GM21367 (cell line): ENCODE data around the gene RETREG1.
"Not testable (repeated sequence)": the region's sequence is repeated elsewhere in the genome, so short reads cannot be mapped to it uniquely, and the experiment has no call there.

ENCODE experiments used
- ATAC-seq: cut with Tn5 transposase; IDR thresholded peaks from one replicate; pipeline ENCODE4 v1.9.1; 2021; ENCODE audit not compliant: unreplicated experiment

The RETREG1 gene

DNA sequence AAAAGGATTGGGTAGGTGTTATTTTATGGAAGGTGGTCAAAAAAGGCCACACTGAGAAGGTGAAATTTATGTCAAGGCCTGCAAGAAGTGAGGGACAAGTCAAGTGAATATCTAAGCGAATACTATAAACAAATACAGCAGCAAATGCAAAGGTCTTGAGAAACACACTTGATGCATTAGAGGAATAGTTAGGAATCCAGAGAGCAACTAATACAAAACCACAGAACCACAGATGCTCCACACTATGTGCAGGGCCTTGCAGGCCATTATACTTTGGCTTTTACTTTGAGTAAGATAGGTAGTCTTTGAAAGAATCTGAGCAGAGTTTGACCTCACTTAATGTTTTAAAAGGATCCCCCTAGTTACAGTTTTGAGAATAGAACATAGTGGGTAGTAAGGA is 155.8 kb downstream of the RETREG1 start:
- ATAC-seq, result no peak

DNA sequence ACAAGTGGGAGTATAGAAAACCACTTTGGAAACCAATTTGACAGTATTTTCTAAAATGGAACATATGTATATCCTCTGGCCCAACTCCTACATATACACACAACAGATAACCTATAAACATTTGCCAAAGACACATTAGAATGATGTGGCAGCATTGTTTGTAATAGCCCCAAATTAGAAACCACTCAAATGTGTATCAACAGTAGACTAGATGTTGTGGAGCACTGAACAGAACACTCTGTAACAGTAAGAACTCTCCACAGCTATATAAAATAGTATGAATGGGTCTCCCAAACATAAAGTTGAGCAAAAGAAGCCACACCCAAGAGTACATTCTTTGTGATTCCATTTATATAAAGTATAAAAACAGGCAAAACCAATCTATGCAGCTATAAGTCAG is 157.3 kb downstream of the RETREG1 start:
- no peak for ATAC-seq

DNA sequence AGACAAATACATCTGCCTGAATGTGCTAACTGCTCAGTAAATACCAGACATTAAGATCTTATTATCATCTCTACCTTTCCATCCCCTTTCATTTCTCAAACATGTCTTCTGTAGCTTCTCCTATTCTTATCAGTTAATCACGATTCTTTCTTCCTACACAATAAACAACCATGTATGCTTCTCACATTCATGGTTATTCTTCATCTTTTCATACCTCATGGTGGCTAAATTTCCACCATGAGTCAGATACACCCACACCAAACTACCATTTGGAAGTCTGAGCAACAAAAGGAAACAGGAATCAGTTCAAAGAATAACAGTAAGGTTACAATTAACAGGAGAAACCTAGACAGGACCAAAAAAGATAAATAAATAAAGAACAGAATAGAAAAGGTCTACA is 158.9 kb downstream of the RETREG1 start:
- ATAC-seq, result no peak

DNA sequence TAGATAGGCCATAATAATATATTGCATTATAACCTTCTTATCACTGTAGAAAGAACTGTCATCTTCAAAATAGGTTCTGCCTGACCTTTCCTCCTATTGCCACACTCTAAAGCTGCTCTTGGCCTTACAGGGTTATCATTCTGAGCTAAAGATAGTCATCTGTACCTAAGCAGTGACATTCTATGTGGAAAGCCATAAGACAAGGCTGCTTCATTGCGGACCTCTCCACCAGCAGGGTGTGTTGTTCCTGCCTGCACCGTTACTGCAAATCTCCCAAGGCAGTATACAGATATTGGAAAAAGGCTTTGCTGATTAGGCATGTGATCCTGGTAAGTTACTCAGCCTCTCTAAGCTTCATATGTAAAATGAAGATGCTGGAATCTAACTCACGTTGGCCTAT is 159.3 kb downstream of the RETREG1 start:
- ATAC-seq, result no peak

DNA sequence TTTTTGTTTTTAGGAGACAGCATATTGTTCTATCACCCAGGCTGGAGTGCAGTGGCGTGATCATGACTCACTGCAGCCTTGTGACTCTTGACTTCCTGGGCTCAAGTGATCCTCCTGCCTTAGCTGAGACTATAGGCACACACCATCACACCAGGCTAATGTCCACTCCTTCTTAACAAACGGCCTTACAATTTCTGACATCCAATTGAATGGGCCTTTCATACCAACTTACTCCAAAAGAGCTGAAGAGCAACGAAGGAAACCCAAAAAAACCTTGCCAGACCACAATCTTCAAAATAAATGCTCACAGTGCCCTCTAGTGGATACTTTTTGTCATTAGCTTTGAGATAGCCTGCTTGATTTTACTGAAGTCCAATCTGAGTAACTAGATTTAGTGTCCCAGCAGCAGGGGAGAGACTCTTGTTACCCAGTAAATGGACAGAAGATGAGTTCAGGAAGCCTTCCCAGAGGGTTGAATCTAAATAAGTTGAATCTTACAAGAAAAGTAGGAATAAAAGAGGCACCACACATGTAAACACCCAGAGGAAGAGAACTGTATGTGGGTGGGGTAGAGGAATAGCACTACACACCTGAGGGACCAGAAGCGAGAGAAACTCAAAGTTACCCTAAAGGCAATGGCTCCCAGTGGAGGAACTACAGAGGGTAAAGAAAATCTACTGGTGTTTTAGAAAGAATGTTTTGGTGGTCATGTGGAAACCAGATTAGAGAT is 160.5 kb downstream of the RETREG1 start:
- peak; percentile 67 for ATAC-seq

DNA sequence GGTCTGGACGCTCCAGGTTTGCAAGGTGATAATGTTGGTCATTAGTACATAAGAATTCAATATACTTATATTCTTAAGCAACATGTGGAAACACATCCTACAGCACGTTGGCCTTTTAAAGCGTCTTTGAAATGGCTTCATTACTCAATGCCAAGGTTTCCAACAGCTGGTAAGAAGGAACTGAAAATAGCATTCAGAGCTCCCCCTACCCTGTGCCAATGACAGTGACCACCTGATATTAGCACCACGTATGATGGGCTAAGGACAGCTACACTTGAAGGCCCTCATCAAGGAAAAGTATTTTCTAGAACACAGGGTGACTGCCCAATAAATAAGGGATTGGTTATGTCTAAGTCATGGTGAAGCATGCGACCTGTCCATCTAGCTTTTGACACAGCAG is 161.1 kb downstream of the RETREG1 start:
- ATAC-seq, result no peak

DNA sequence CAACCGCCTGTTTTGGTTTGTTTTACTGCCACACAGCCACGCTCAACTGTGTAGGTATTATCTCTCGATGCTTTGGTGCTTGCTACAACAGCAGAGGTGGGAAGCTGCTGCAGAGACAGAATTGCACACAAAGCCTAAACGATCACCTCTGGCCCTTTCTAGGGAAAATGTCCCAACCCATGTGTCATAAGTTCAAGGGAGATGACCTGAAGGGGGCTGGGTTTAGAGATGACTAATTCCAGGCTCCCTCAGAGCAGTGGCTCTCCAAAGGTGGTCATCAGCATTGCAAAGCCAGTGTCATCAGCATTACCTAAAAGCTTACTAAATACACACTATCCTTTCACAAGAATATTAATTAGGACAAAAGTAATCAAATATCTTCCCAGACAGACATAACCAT is 162.1 kb downstream of the RETREG1 start:
- no peak for ATAC-seq

DNA sequence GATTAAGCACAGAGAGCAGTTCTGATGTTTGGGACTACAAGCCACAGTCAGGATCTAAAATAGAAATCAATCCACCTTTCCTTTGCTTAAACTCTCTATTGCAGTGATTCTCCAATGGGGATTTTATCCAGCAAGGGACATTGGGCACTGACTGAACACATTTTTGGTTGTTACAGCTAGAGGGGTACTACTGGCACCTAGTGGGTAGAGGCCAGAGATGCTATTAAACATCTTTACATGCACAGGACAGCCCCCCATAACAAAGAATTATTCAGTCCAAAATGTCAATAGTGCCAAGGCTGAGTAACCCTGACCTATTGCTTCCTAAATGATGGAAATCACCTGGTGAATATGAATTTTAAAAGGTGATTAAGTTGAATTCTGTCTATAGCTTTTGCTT is 163.2 kb downstream of the RETREG1 start:
- no peak for ATAC-seq

DNA sequence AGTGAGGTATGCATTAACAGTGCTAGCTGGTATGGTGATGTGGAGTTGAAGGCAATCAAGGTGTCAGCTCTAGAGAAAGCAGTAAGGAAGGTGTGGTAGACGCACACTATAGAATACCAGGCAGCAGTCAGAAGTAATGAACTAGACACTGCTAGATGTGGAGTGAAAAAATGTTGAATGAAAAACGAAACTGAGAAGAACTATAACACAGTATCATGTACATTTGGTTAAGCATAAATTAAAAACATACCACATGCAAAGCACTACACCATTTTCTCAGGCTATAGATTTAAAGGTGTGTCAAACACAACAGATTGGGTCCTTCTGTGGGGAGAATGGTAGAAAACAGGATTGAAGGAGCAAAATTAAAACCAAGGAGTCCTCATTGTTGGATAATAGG is 166.6 kb downstream of the RETREG1 start:
- ATAC-seq, result no peak

DNA sequence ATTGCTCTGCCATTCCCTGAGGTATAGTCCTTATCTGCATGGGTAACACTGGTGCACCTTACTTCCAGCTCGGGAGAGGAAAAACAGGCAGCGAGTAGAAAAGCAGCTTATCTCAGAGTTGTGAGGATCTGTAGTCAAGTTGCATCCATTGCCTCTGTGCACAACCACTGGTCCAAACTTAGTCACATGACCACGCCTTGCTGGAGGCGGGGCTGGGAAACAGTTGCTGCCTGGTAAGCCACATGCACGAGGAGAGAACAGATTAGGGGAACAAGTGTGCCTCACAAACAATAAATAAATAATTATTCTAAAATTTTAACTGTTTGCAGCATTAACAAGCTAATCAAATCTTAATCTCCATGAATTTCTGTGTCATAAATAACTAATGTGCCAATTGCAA is 169.8 kb downstream of the RETREG1 start:
- ATAC-seq, result no peak

DNA sequence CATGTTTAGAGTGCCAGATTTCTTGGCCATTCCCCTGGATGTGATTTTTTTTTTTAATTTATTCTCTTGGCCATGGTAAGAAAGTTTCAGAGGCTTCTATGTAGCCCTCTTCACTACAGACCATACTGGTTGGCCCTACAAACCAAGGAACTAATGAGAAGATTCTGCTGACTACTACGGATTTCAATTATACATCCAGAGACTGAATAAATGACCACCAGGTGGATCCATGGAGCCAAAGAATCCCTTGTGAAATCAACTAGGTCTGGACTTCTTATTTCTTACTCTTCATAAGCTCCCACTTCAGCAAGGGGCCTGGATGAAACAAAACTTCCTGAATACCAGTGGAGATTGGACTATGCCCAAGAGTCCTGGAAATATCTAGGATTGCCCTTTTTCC is 178.8 kb downstream of the RETREG1 start:
- ATAC-seq, result no peak

DNA sequence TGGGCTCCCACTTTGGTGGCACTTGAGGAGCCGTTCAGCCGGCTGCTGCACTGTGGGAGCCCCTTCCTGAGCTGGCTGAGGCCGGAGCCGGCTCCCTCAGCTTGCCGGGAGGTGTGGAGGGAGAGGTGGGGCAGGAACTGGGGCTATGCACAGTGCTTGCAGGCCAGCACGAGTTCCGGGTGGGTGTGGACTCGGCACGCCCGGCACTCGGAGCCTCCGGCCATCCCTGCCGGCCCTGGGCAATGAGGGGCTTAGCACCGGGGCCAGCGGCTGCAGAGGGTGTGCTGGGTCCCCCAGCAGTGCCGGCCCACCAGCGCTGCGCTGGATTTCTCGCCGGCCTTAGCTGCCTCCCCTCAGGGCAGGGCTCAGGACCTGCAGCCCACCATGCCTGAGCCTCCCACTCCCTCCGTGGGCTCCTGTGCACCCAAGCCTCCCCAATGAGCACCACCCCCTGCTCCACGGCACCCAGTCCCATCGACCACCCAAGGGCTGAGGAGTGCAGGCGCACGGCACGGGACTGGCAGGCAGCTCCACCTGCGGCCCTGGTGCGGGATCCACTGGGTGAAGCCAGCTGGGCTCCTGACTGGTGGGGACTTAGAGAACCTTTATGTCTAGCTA is 180.6 kb downstream of the RETREG1 start:
- ATAC-seq, result not testable (repeated sequence)

DNA sequence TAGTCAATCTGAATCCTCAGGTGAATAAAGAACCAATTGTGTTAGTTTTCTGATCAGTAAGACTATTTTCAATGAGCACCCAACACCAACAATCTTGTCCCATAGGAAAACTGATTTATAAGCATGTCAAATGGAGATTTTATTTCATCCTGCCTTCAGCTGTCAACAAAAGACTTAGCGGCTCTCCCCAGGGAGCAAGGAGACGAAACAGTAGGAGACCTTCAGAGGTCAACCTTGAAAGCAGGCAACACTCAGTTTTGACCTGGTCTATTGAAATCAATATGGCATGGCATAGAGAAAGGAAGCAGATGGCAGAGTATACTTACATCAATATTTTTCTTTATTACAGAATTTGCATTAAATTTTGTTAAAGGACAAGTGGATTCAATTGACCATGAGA is 185.3 kb downstream of the RETREG1 start:
- no peak for ATAC-seq

DNA sequence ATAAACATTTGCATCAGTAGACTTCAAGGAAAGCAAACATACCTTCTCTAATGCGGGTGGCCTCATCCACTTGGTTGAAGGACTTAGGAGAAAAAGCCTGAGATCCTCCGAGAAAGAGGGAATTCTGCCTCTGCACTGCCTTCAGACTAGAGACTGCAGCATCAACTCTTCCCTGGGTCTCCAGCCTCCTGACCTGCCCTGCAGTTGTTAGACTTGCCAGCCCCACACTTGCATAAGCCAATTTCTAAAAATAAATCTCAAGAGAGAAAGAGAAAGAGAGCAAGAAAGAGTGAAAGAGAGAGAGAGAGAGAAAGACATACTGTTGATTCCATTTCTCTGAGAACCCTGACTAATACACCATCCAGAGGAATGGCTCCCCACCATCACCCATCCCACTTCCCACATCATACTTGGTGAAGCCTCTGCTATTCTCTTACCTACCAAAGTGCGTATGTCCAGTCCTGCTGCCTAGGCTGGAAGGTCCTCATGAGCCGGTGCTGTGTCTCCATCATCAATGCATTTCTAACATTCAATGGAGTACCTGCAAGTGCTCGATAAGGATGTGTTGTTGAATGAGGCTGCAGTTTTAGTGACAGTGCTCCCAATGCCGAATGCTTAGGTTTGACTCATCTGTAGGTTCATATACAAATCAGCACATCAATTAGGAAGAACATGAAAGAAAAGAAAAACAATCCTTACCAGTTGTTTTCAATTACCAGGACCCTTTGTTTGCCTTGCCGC is 186.3 kb downstream of the RETREG1 start:
- ATAC-seq, result no peak

DNA sequence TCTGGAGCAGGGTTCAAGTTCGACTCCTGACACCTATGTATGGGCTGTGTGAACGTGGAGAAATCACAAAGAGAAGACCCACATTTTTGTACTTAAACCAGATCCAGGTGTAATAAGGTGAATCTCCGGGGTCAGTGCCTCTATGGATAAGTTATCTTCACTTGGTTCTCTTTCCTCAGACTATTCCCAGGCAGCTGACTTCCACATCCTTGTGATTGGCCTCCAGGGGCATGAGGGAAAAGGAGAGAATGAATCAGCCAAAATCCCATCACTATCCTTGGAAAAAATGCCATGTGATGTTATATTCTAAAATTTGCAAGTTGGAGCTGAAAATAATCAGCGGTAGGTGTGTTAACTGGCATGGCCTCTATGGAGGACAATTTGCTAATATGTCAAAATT is 188.4 kb downstream of the RETREG1 start:
- no peak for ATAC-seq

DNA sequence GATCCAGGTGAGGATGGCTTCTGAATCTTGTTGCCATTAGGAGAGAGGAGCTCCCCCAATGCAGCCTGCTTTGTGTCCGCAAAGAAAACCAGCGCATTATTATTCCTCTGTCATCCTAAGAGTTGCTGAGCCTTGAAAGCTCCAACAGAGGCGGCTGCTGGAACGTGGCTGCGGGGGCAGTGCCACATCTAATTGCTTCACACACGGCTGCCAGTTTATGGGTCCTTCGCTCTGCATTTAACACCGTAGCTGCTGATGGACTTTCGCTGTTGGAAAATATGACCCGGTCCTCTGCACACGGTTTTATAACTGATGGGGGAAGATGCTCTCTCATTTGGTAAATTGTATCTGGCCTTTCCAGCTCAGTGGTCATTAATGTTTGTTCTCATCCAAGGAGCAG is 189.2 kb downstream of the RETREG1 start:
- ATAC-seq, result no peak
